HG02678 (cell line): ENCODE measurements around the gene SYT6.

Experiments
- ATAC-seq: cut with Tn5 transposase; IDR thresholded peaks from one replicate; pipeline ENCODE4 v1.9.1; 2021; ENCODE audit warnings: mild to moderate bottlenecking, moderate library complexity; ENCODE audit not compliant: unreplicated experiment

Gene SYT6

GRCh38 chr1:114122941-114123618, 30.6 kb downstream of the SYT6 start:
- no peak for ATAC-seq

- ATAC-seq: no peak
These were observed 35.2 kb downstream of the SYT6 start for GRCh38 chr1:114118351-114118990.

GRCh38 chr1:114117654-114118053, 36.0 kb downstream of the SYT6 start:
- no peak for ATAC-seq

- ATAC-seq: no peak
These were observed 37.6 kb downstream of the SYT6 start for GRCh38 chr1:114116086-114116485.

DNA sequence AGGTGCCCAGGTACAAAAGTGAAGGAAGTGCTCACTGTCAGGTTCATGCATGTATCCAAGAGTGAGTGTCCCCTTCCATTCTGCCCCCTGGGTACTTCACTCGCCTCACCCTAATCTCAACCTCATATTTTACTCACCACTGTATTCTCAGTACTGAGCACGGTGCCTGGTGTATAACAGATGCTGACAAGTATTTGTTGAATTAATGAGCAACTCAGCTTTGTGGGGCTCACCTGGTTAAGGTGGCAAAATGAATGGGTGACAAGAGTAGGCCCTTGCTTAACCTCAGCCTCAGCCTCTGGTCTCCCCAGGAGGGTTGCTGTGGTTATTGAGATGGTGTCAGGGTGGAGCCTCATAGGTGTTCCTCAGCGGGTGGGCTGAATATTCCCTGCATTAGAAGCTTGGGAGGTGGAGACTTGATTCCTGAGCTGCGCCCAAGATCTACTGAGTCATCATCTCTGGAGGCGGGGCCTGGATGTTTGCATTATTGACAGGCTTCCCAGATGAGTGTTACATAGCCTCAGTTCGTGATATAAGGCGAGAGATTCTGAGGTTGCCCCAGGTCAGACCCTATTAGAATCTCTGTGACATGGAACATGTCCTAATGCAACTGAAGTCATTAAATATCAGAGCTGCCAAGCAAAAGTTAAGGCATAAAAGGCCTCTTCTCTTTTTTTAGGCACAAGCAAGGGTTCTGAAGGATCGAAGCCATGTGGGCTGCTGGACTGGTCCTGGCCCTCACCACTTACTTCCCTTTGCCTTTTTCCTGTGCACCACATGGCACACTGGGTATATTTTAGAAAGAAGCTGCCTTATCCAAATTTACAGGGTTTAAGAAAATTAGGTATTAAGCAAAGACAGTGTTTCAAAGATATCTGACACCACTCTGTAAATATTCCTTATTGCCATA, 39.2 kb downstream of the SYT6 start:
- no peak for ATAC-seq

DNA sequence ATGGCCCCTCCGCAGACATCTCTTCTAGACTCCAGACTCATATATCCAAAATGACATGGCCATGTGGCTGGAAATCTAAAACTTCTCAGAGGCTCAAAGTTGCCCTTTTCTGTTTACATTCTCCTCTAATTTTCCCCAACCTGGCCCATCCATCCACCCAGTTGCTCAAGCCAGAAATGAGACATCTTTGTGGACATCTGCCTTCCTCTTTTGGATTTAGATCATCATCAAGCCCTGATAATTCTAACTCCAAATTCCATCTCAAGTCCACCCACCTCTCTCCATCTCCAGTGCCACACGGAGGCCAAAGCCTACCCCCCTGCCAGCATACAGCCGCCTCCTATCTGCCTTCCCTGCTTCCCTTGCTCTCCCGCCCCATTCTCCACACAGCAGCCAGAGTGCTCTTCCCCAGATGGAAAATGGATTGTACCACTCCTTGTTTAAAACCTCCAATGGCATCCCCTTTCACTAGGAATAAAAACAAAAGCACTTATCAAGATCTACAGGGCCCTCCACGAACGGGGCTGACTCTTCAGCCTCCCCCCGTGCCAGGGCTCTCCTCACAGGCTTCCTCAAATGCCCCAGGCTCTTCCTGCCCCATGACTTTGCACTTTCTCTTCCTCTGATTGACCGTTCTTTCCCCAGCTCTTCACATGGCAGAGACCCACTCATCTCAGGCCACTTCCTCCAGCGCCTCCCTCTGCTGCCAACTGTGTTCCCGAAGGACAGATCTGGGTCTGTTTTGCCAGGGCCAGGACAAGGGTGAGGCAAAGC, 40.1 kb downstream of the SYT6 start:
- ATAC-seq: no peak

- no peak for ATAC-seq
These were observed 40.9 kb downstream of the SYT6 start for GRCh38 chr1:114112775-114113174.

DNA sequence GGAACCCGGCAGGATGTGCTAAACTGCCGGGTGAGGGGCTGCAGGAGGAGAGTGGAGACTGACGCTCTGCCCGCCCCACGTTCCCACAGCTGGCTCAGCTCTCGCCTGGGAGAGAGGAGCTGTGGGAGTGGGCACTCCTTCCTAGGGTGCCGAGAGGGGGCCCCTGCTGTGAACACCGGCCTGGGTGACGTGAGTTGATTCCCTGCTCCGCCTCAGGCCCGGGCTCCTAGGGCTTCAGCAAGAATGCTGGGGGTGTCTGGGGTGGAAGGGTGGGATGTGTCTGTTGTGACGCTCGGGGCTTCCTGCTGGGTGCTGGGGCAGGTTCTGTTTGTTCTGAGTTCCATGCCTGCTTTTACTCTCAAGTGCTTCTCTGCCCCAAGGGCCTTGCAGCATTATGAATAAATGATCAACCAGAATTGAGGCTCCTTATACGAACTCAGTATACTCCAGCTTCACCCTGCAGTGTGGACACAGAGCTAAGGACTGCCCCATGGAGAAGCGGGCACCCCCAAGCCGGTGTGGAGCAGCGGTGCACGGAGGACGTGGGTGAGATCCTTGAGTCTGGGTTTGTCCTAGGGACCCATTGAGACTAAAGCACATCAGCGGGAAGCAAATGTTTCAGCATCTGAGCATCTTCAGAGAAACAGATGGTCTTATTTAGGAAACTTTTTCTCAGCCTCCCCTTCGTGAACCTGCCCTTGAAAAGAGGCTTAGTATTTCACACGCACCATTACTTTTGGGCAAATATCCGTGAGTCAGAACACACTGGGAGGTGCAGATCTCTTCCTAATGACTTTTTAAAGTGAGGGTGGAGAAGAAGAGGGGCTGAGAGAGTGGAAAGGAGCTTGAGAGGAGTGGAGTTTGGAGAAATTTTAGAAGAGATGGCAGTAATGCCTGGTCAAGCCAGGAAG, 41.7 kb downstream of the SYT6 start:
- ATAC-seq: no peak

- ATAC-seq: no peak
These were observed 43.7 kb downstream of the SYT6 start for GRCh38 chr1:114109981-114110380.

- peak; percentile 78 for ATAC-seq
These were observed 44.9 kb downstream of the SYT6 start for GRCh38 chr1:114108751-114109255.

DNA sequence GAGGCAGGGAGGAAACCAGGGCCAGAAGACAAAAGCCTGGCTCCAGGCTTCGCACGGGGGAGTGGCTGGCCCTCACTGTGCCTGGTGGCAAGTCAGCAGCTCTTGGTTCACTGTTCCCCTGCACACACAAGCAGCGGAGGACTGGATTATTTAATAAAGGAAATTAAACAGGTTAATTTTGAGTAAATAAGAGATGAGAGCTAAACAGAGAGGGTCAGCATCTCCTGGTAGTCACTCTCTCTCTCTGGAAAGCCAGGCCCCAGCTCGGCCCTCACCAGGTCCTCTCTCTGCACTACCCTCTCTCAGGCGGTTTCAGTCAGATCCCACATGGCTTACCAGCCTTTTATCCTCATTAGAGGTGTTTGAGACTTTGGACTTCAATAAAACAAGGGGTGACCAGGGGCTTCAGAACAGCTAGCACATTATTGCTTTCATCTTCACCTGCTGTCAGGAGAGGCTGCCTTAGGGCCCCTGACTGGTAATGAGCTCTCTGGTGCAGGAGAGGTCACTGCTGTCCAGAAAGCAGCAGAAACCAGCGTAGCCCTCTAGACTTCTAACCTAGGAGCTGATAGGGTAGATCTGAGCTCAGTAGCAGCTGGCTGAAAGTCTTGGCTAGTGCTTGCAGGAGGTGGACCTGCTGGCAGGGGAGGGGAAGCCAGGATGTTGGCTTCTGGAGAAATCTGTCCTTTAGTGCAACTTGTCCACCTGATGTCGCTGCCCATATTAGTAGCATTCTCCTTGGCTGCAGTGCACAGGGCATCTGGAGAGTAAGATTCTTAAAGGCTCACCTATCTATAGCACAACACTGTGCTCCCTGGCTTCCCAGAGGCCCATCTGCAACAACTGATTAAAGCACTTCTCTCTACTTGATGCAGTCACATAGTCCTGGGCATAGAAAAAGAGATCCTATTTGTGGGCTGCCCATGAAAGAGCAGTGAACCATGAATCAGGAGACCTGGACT, 45.9 kb downstream of the SYT6 start:
- ATAC-seq: no peak

DNA sequence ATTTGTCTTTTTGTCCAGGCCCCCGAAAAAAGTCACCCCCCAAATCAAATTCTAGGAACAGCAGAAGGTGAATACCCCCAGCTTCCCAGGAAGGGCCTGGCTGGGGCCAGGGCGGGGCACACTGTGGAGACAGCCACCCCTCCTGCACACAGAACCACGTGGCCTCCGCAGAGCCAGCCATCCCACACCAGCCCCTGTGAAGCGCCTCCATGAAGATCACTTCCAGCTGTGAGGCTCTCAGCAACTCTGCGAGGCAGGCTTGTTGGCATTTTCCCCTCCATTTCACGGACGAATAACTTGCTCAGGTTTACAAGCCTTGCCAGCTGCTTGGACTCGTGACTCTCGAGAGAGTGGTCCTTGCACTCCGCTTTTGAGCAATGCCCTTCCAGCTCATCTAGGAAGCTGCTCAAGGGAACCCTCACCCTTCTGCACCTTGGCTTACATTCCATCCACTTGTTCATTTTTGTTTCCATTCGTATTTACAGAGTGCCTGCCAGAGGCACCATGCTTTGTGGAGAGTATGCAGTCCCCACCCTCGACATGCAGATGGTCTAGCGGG, 48.2 kb downstream of the SYT6 start:
- ATAC-seq: no peak

DNA sequence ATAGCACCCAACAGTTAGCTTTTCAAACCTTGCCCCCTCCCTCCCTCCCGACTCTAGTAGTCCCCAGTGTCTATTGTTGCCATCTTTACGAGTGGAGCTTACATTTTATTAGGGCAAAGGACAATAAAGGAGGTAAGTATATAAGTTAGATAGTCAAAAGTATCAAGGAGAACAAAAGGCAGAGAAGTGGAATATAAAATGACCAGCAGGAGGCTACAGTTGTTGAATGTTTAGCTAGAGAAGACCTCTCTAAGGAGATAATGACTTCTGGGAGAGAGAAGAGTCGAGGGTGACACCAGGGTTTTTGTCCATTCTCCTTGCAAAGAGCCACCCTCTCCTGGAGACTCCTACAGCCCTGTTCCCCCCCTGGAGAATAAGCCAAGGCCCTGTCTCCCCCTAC, 48.7 kb downstream of the SYT6 start:
- ATAC-seq: no peak

GRCh38 chr1:114103992-114104391, 49.7 kb downstream of the SYT6 start:
- ATAC-seq: no peak

DNA sequence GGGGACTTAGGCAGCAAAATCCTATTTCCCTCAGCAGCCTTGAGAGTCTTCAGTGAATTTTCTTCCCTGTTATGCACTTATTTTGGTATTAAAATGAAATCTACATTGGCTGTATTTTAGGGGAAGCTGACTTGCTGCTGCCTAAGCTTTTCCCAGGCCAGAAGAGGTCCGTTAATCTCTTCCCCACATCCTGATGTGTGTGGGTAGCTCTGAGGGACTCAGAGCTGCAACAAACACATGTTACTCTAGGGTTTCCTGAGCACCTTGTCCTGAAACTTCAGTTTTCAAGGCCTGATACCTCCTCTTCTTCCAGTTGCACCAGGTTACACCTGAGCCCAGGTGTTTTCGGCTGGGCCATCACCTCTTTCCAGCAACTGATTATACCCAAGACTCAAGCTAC, 51.5 kb downstream of the SYT6 start:
- ATAC-seq: no peak

- no peak for ATAC-seq
These were observed 53.5 kb downstream of the SYT6 start for GRCh38 chr1:114100148-114100547.

GRCh38 chr1:114099268-114099667, 54.4 kb downstream of the SYT6 start:
- ATAC-seq: no peak

GRCh38 chr1:114097109-114097508, 56.6 kb downstream of the SYT6 start:
- ATAC-seq: no peak
